ENCODE data around the gene PLVAP. TPM values are rescaled to one million over a fixed set of nuclear protein-coding genes. Genes with fewer than 3 reads are reported as not detected.

PLVAP gene
- total RNA-seq, 1 experiment from 2014 or later: not detected

DNA sequence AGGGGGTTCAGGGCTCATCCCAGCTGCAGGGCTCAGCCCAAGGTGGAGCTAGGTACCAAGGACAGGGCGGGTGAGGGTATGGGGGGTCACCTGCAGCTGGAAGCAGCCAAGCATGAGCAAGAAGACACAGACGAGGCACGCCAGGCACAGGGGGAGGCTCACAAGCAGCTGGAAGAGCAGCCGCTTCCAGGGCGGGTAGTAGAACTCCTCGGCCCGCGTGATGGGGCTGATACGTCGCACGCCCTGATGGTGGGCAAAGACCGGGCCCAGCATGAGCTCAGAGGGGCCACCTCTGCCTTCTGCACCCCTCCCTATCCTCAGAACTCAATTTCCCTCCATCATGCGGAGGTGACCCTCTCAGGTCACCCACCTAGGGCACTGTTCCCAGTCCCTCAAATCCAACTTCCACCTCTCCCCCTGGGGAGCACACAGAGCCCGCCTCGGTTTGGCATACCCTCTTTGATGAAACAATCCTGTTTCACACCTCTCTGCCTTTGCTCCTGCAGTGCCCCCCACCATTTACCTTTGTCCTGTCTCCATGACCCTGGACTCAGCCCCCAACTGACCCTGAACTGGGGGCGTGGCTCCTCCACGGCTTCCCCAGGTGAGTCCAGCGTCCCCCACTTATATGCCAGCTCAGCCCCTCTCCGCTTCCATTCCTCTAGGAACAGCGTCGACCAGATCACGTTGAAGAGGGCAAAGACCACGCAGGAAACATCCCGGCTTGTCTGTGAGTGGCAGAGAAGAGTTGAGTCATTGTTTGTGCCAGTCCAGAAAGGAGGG is 46.7 kb downstream of the PLVAP start:
- H2BK5ac ChIP-seq (ENCODE audit: insufficient read length, low read length): no peak overlapping the region
- Mint-ChIP-seq H3K27ac (no peak overlapping the region; a peak in 1 of 7 replicates), H3K27me3 (ENCODE audit: low read depth) (peaks cover 6% of the 10 kb centered on the region), H3K4me3 (peak overlapping the region; percentile 24 to 61; a peak in 3 of 5 replicates), H3K36me3 (ENCODE audit: insufficient read depth in 1 of 3, low read depth in 3 of 3) (peaks cover 13 to 39% (median 29%) of the 10 kb centered on the region in 3 experiments), H3K9me3 (no peaks in the 10 kb centered on the region; a peak in 1 of 5 replicates), H3K4me1 (peaks cover 16 to 40% of the 10 kb centered on the region in 2 experiments)
- H3K14ac ChIP-seq (ENCODE audit: insufficient read depth, low read length): no peak overlapping the region
- H3K27me3 ChIP-seq (ENCODE audit: insufficient read depth, low read length): no peaks in the 10 kb centered on the region
- no peak overlapping the region for H3K56ac ChIP-seq (ENCODE audit: insufficient read length, low read depth, low read length)
- H3K23ac ChIP-seq (ENCODE audit: insufficient read length, low read depth, low read length): no peak overlapping the region
- no peak overlapping the region for H2BK20ac ChIP-seq (ENCODE audit: low read depth, low read length, poor library complexity, severe bottlenecking)
- no peak overlapping the region for H3K9ac ChIP-seq (ENCODE audit: extremely low read depth, insufficient read length, low read length)
- H3K23me2 ChIP-seq (ENCODE audit: insufficient read length, low read depth, low read length, poor library complexity, severe bottlenecking): peaks cover 18% of the 10 kb centered on the region
- no peak overlapping the region for H3K27ac ChIP-seq (ENCODE audit: insufficient read length, low read depth, low read length)
- TF ChIP-seq, protein P1, sequence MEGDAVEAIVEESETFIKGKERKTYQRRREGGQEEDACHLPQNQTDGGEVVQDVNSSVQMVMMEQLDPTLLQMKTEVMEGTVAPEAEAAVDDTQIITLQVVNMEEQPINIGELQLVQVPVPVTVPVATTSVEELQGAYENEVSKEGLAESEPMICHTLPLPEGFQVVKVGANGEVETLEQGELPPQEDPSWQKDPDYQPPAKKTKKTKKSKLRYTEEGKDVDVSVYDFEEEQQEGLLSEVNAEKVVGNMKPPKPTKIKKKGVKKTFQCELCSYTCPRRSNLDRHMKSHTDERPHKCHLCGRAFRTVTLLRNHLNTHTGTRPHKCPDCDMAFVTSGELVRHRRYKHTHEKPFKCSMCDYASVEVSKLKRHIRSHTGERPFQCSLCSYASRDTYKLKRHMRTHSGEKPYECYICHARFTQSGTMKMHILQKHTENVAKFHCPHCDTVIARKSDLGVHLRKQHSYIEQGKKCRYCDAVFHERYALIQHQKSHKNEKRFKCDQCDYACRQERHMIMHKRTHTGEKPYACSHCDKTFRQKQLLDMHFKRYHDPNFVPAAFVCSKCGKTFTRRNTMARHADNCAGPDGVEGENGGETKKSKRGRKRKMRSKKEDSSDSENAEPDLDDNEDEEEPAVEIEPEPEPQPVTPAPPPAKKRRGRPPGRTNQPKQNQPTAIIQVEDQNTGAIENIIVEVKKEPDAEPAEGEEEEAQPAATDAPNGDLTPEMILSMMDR (conservative IDR thresholded peaks at IDR 0.05): no peak
- H2AK5ac ChIP-seq (ENCODE audit: insufficient read length, low read length): no peak overlapping the region
- no peaks in the 10 kb centered on the region for H3K9me3 ChIP-seq (ENCODE audit: control insufficient read depth, low read depth, low read length)
- no peaks in the 10 kb centered on the region for H3K4me1 ChIP-seq (ENCODE audit: insufficient read depth, low read length)
- no peak overlapping the region for H3K4ac ChIP-seq (ENCODE audit: low read depth, low read length)
- WGBS (ENCODE audit: extremely low coverage, insufficient read length, low lambda C conversion rate): no CpG with 5 or more reads among the region's 24 CpGs
- H3K79me1 ChIP-seq (ENCODE audit: insufficient read depth, low read depth, low read length, poor library complexity, severe bottlenecking): no peaks in the 10 kb centered on the region
- no peaks in the 10 kb centered on the region for H3K79me2 ChIP-seq (ENCODE audit: insufficient read depth, low read length)
- H2AFZ ChIP-seq (ENCODE audit: low read length): no peak overlapping the region
- no peak overlapping the region for H3T11ph ChIP-seq (ENCODE audit: low read length)
- H2BK15ac ChIP-seq (ENCODE audit: low read depth, low read length): no peak overlapping the region
- no peak overlapping the region for H2BK120ac ChIP-seq (ENCODE audit: low read depth, low read length, poor library complexity, severe bottlenecking)
- no peaks in the 10 kb centered on the region for H4K20me1 ChIP-seq (ENCODE audit: control insufficient read depth, insufficient read depth, insufficient read length)
- H2BK12ac ChIP-seq (ENCODE audit: insufficient read length, low read depth, low read length): no peak overlapping the region
- no peak overlapping the region for H3K18ac ChIP-seq (ENCODE audit: insufficient read length, low read depth, low read length)
- no peak overlapping the region for H4K8ac ChIP-seq (replicated peaks; ENCODE audit: insufficient read length, low read depth, low read length)
- no peak for DNase-seq
- H4K91ac ChIP-seq (ENCODE audit: insufficient read length, low read depth, low read length): no peak overlapping the region
- H3K4me2 ChIP-seq (ENCODE audit: insufficient read depth, insufficient read length, low read length): no peak overlapping the region
- no peak overlapping the region for H4K5ac ChIP-seq (ENCODE audit: insufficient read length, low read depth, low read length)
